ENCODE data around the gene GPR108. TPM values are rescaled to one million over a fixed set of nuclear protein-coding genes. Genes with fewer than 3 reads are reported as not detected.
A peak's percentile ranks its signal among the peaks of the same experiment; 100 is the strongest.

GPR108 gene
- total RNA-seq, 4 donors from 2014 or later = 44.0 to 68.8 (median 60.1) TPM

GRCh38 chr19:6769006-6769619, 31.7 kb upstream of the GPR108 start:
- TF ChIP-seq POLR2A (IDR thresholded peaks at IDR 0.05) (no peak), POLR2AphosphoS5 (IDR thresholded peaks at IDR 0.05) (no peak), CTCF (IDR thresholded peaks at IDR 0.05) (peak in 1 of 4 experiments; percentile 50), EP300 (IDR thresholded peaks at IDR 0.05) (no peak)
- H3K27ac ChIP-seq = no peak overlapping the region
- WGBS, 2 donors (ENCODE audit: low coverage in 1 of 2) = 51% methylated on average over 5 of the region's 11 CpGs; no CpG with 5 or more reads in 1 of the 2 donors
- H3K9me3 ChIP-seq = no peaks in the 10 kb centered on the region
- no peaks in the 10 kb centered on the region for H3K36me3 ChIP-seq
- H3K4me3 ChIP-seq = no peak overlapping the region
- no peak for ATAC-seq
- peaks cover 84% of the 10 kb centered on the region for H3K27me3 ChIP-seq
- H3K4me1 ChIP-seq = peaks cover 0 to 14% (median 8%) of the 10 kb centered on the region in 3 donors

- Histone ChIP-seq H3K4me3 (no peak overlapping the region), H3K27me3 (peaks cover 90% of the 10 kb centered on the region), H3K4me1 (peaks cover 0 to 14% (median 8%) of the 10 kb centered on the region in 3 donors), H3K36me3 (no peaks in the 10 kb centered on the region), H3K9me3 (no peaks in the 10 kb centered on the region), H3K27ac (no peak overlapping the region)
- WGBS, 2 donors (ENCODE audit: low coverage in 1 of 2) = 77 to 95% methylated on average over 5 of the region's 8 CpGs
- no peak for ATAC-seq
- TF ChIP-seq POLR2AphosphoS5 (IDR thresholded peaks at IDR 0.05) (no peak), CTCF (IDR thresholded peaks at IDR 0.05) (no peak), POLR2A (IDR thresholded peaks at IDR 0.05) (no peak), EP300 (IDR thresholded peaks at IDR 0.05) (no peak)
These were observed 30.9 kb upstream of the GPR108 start for GRCh38 chr19:6768236-6768785.

- 0 to 3% methylated on average over 10 to 15 of the region's 47 CpGs for WGBS, 2 donors (ENCODE audit: low coverage in 1 of 2)
- H3K4me3 ChIP-seq = peak within 1 kb of the TSS in 1 of 2 donors; percentile 35
These were observed 30.2 kb upstream of the GPR108 start, which contains the start of gene SH2D3A for GRCh38 chr19:6767357-6768235. TSS of gene SH2D3A (minus strand) at chr19:6767435. CDS start at chr19:6763748, 3,687 bp downstream.

GRCh38 chr19:6767081-6767356, 29.6 kb upstream of the GPR108 start:
- Histone ChIP-seq H3K27me3 (peaks cover 85% of the 10 kb centered on the region), H3K27ac (no peak overlapping the region), H3K9me3 (no peaks in the 10 kb centered on the region), H3K4me3 (peak overlapping the region in 1 of 2 donors; percentile 35), H3K36me3 (no peaks in the 10 kb centered on the region), H3K4me1 (peaks cover 0 to 14% (median 8%) of the 10 kb centered on the region in 3 donors)
- WGBS, 2 donors (ENCODE audit: low coverage in 1 of 2) = 0 to 1% methylated on average over 3 to 10 of the region's 15 CpGs
- no peak for TF ChIP-seq EP300 (IDR thresholded peaks at IDR 0.05)
- no peak for ATAC-seq

More at GRCh38 chr19:6767357-6768235, 30.2 kb upstream of the GPR108 start, which contains the start of gene SH2D3A:
- Histone ChIP-seq H3K9me3 (no peaks in the 10 kb centered on the region), H3K27me3 (peaks cover 88% of the 10 kb centered on the region), H3K36me3 (no peaks in the 10 kb centered on the region), H3K4me1 (peaks cover 0 to 14% (median 8%) of the 10 kb centered on the region in 3 donors), H3K27ac (no peak within 1 kb of the TSS)
- no peak for TF ChIP-seq POLR2AphosphoS5 (IDR thresholded peaks at IDR 0.05)
- TF ChIP-seq CTCF (IDR thresholded peaks at IDR 0.05) = no peak
- TF ChIP-seq POLR2A (IDR thresholded peaks at IDR 0.05) = no peak
- peak; percentile 39 for ATAC-seq

- no peak for ATAC-seq
- H3K4me3 ChIP-seq = peak overlapping the region in 1 of 2 donors; percentile 35
- peaks cover 0 to 14% (median 8%) of the 10 kb centered on the region in 3 donors for H3K4me1 ChIP-seq
- no peak overlapping the region for H3K27ac ChIP-seq
- H3K27me3 ChIP-seq = peaks cover 86% of the 10 kb centered on the region
- TF ChIP-seq POLR2AphosphoS5 (IDR thresholded peaks at IDR 0.05) (no peak), EP300 (IDR thresholded peaks at IDR 0.05) (no peak)
- 18 to 23% methylated on average over 9 to 12 of the region's 16 CpGs for WGBS, 2 donors (ENCODE audit: low coverage in 1 of 2)
- H3K9me3 ChIP-seq = no peaks in the 10 kb centered on the region
- no peaks in the 10 kb centered on the region for H3K36me3 ChIP-seq
These were observed 29.1 kb upstream of the GPR108 start for GRCh38 chr19:6766357-6767080.
